Nephron (organoid): ENCODE data around the gene SIPA1L3.

Experiments used
- H3K27ac Mint-ChIP-seq, 3 experiments: 2 replicates each; pipeline ENCODE4 v1.8.0; 2020; ENCODE audit warnings: mixed read lengths in 3 of 3, mild to moderate bottlenecking in 2 of 3, moderate library complexity in 1 of 3
- H3K27me3 Mint-ChIP-seq: 2 replicates; pipeline ENCODE4 v1.8.0; 2021; ENCODE audit warnings: low read depth, mild to moderate bottlenecking, moderate library complexity, mixed read lengths
- H3K36me3 Mint-ChIP-seq: 2 replicates; pipeline ENCODE4 v1.8.0; 2020; ENCODE audit warnings: low read depth, mixed read lengths
- H3K4me1 Mint-ChIP-seq: 2 replicates; pipeline ENCODE4 v1.8.0; 2020; ENCODE audit warnings: mixed read lengths
- H3K4me3 Mint-ChIP-seq, 3 experiments: 2 replicates each; pipeline ENCODE4 v1.8.0; 2020; ENCODE audit warnings: mild to moderate bottlenecking in 3 of 3, mixed read lengths in 3 of 3, moderate library complexity in 2 of 3
- H3K9me3 Mint-ChIP-seq: 2 replicates; pipeline ENCODE4 v1.8.0; 2020; ENCODE audit warnings: mixed read lengths
- TF ChIP-seq, protein P1 (sequence below), 3 experiments: fragments of 200-600 bp; sonication (generic); IDR thresholded peaks; one replicate each; pipeline ENCODE4 v1.5.0; 2021; ENCODE audit warnings: antibody characterized with exemption in 3 of 3; ENCODE audit not compliant: unreplicated experiment in 3 of 3

SIPA1L3 gene

DNA sequence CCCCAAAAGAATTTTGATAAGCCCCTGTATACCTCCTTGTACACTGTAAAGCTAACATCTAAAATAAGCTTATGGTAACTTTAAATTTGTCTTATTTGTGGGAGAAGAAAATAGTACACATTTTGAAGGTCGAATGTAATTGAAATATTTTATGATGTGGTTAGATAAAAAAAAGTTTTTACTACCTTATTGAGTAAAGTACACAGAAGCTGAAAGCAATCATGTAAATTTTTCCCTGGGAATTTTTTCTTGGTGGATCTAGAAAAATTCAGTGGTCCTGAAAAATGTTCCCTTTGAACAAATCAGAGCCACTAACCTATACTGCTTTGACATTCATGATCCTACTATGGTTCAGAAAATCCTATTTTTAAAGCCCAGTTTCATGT lies 46.9 kb downstream of the SIPA1L3 start:
- TF ChIP-seq, protein P1, sequence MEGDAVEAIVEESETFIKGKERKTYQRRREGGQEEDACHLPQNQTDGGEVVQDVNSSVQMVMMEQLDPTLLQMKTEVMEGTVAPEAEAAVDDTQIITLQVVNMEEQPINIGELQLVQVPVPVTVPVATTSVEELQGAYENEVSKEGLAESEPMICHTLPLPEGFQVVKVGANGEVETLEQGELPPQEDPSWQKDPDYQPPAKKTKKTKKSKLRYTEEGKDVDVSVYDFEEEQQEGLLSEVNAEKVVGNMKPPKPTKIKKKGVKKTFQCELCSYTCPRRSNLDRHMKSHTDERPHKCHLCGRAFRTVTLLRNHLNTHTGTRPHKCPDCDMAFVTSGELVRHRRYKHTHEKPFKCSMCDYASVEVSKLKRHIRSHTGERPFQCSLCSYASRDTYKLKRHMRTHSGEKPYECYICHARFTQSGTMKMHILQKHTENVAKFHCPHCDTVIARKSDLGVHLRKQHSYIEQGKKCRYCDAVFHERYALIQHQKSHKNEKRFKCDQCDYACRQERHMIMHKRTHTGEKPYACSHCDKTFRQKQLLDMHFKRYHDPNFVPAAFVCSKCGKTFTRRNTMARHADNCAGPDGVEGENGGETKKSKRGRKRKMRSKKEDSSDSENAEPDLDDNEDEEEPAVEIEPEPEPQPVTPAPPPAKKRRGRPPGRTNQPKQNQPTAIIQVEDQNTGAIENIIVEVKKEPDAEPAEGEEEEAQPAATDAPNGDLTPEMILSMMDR (IDR thresholded peaks at IDR 0.05; ENCODE audit: unreplicated experiment in 3 of 3), result no peak
- Mint-ChIP-seq H3K9me3 (peaks cover 2% of the 10 kb centered on the region), H3K27me3 (no peaks in the 10 kb centered on the region), H3K4me1 (peaks cover 17% of the 10 kb centered on the region), H3K4me3 (no peak overlapping the region), H3K27ac (peak overlapping the region; percentile 37 to 95 (median 79)), H3K36me3 (peaks cover 12% of the 10 kb centered on the region)

DNA sequence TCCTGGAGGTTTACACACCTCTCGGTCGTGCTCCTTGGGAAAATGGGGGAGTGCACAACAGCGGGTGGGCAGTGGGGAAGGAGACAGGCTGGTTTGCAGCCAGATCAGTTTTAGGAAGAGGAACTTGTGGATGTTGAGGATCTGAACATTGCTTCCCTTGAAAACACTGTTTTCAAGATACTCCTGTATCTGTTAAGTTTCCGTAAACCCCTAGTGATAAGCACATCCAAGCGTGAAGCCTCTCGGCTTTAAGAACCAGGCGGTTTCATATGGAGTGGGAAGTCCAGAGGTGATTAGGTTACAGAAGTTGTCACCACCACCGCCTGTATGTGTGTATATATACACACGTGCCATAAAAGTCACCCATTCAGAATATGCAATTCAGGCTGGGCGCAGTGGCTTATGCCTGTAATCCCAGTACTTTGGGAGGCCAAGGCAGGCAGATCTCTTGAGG lies 47.4 kb downstream of the SIPA1L3 start:
- Mint-ChIP-seq H3K27ac (peak overlapping the region; percentile 37 to 95 (median 51)), H3K36me3 (peaks cover 16% of the 10 kb centered on the region), H3K27me3 (no peaks in the 10 kb centered on the region), H3K4me3 (no peak overlapping the region), H3K9me3 (peaks cover 2% of the 10 kb centered on the region), H3K4me1 (peaks cover 17% of the 10 kb centered on the region)
- TF ChIP-seq, protein P1 (IDR thresholded peaks at IDR 0.05; ENCODE audit: unreplicated experiment in 3 of 3), result no peak

DNA sequence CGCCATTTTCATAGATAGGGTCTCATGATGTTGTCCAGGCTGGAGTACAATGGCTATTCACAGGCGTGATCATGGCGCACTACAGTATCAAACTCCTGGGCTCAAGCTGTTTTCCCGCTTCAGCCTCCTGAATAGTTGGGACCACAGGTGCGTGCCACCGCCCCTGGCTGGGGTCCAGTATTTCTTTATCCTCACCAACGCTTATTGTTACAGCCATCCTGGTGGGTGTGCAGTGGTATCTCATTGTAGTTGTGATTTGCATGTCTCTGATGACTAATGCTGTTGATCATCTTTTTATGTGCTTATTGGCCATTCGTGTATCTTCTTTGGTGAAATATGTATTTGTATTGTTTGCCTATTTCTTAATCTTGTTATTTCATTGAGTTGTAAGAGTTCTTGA lies 49.0 kb downstream of the SIPA1L3 start:
- H3K36me3 Mint-ChIP-seq, result peaks cover 11% of the 10 kb centered on the region
- no peaks in the 10 kb centered on the region for H3K27me3 Mint-ChIP-seq
- H3K4me3 Mint-ChIP-seq, result no peak overlapping the region
- peak overlapping the region in 1 of 3 experiments; percentile 54 for H3K27ac Mint-ChIP-seq
- TF ChIP-seq, protein P1 (IDR thresholded peaks at IDR 0.05; ENCODE audit: unreplicated experiment in 3 of 3), result no peak
- peaks cover 4% of the 10 kb centered on the region for H3K9me3 Mint-ChIP-seq
- peaks cover 17% of the 10 kb centered on the region for H3K4me1 Mint-ChIP-seq

- Mint-ChIP-seq H3K4me1 (peaks cover 17% of the 10 kb centered on the region), H3K27ac (no peak overlapping the region), H3K4me3 (no peak overlapping the region), H3K36me3 (peaks cover 16% of the 10 kb centered on the region), H3K27me3 (no peaks in the 10 kb centered on the region), H3K9me3 (peaks cover 9% of the 10 kb centered on the region)
- TF ChIP-seq, protein P1 (IDR thresholded peaks at IDR 0.05; ENCODE audit: unreplicated experiment in 3 of 3), result no peak
Observed at GRCh38 chr19:37957176-37957575, 50.2 kb downstream of the SIPA1L3 start.

GRCh38 chr19:37959665-37960114 lies 52.7 kb downstream of the SIPA1L3 start:
- Mint-ChIP-seq H3K27ac (no peak overlapping the region), H3K27me3 (no peaks in the 10 kb centered on the region), H3K9me3 (peaks cover 12% of the 10 kb centered on the region), H3K4me1 (peaks cover 5% of the 10 kb centered on the region), H3K36me3 (peaks cover 16% of the 10 kb centered on the region), H3K4me3 (no peak overlapping the region)
- TF ChIP-seq, protein P1 (IDR thresholded peaks at IDR 0.05; ENCODE audit: unreplicated experiment in 3 of 3), result no peak

GRCh38 chr19:37961198-37961597 lies 54.2 kb downstream of the SIPA1L3 start:
- H3K9me3 Mint-ChIP-seq, result peaks cover 12% of the 10 kb centered on the region
- H3K27ac Mint-ChIP-seq, result no peak overlapping the region
- no peaks in the 10 kb centered on the region for H3K27me3 Mint-ChIP-seq
- TF ChIP-seq, protein P1 (IDR thresholded peaks at IDR 0.05; ENCODE audit: unreplicated experiment in 3 of 3), result no peak
- no peak overlapping the region for H3K4me3 Mint-ChIP-seq
- H3K36me3 Mint-ChIP-seq, result peaks cover 16% of the 10 kb centered on the region
- no peaks in the 10 kb centered on the region for H3K4me1 Mint-ChIP-seq
